Activated CD4-positive, alpha-beta T cell treated with anti-CD3 and anti-CD28 coated beads, Interleukin-2, amount 50 U/mL, for 24 hours (primary cell): ENCODE measurements around the gene LYPD5.
"Not testable (repeated sequence)": the region's sequence is repeated elsewhere in the genome, so short reads cannot be mapped to it uniquely, and the experiment has no call there.

Source experiments
- DNase-seq, 2 donors: peaks; one replicate each; pipeline ENCODE4 v3.0.0-alpha.2; 2020; ENCODE audit warnings: low read depth in 1 of 2, low spot score in 1 of 2

The LYPD5 gene

GRCh38 chr19:43779147-43779819 lies 23.0 kb downstream of the LYPD5 start:
- no peak for DNase-seq

- DNase-seq: no peak
Measured at GRCh38 chr19:43778651-43779050, 23.6 kb downstream of the LYPD5 start.

- no peak for DNase-seq
Measured at GRCh38 chr19:43777163-43777695, 25.0 kb downstream of the LYPD5 start.

GRCh38 chr19:43776286-43776685 lies 26.0 kb downstream of the LYPD5 start:
- DNase-seq: peak; percentile 50 to 75

GRCh38 chr19:43775299-43775890 lies 26.9 kb downstream of the LYPD5 start:
- no peak for DNase-seq

GRCh38 chr19:43774940-43775258 lies 27.3 kb downstream of the LYPD5 start:
- not testable (repeated sequence) for DNase-seq

GRCh38 chr19:43774103-43774939 lies 27.9 kb downstream of the LYPD5 start:
- DNase-seq: no peak

GRCh38 chr19:43773725-43774102 lies 28.5 kb downstream of the LYPD5 start:
- DNase-seq: no peak

- DNase-seq: no peak
Measured at GRCh38 chr19:43769256-43769655, 33.0 kb downstream of the LYPD5 start.

GRCh38 chr19:43768273-43769050 lies 33.8 kb downstream of the LYPD5 start:
- no peak for DNase-seq

- DNase-seq: no peak
Measured at GRCh38 chr19:43767818-43768217, 34.4 kb downstream of the LYPD5 start.

- DNase-seq: no peak
Measured at GRCh38 chr19:43767316-43767715, 34.9 kb downstream of the LYPD5 start.

- DNase-seq: no peak
Measured at GRCh38 chr19:43766755-43767043, 35.5 kb downstream of the LYPD5 start.

GRCh38 chr19:43765109-43765876 lies 37.0 kb downstream of the LYPD5 start:
- DNase-seq: peak; percentile 69 to 78

GRCh38 chr19:43764684-43765083 lies 37.6 kb downstream of the LYPD5 start:
- not testable (repeated sequence) for DNase-seq

- DNase-seq: no peak
Measured at GRCh38 chr19:43763473-43763939, 38.7 kb downstream of the LYPD5 start.

- no peak for DNase-seq
Measured at GRCh38 chr19:43762814-43763213, 39.4 kb downstream of the LYPD5 start.

GRCh38 chr19:43760941-43761340 lies 41.3 kb downstream of the LYPD5 start:
- no peak for DNase-seq

GRCh38 chr19:43759515-43759914 lies 42.7 kb downstream of the LYPD5 start:
- no peak for DNase-seq

- peak; percentile 55 to 81 for DNase-seq
Measured at GRCh38 chr19:43755256-43755801, 46.9 kb downstream of the LYPD5 start.
